KG1 (cell line): ENCODE results near the gene TMEM163.
"Not testable (repeated sequence)": the region's sequence is repeated elsewhere in the genome, so short reads cannot be mapped to it uniquely, and the experiment has no call there.

Source experiments
- DNase-seq: peaks from one replicate; lab custom pipeline; 2025; lab: John Stamatoyannopoulos, UW

The TMEM163 gene

DNA sequence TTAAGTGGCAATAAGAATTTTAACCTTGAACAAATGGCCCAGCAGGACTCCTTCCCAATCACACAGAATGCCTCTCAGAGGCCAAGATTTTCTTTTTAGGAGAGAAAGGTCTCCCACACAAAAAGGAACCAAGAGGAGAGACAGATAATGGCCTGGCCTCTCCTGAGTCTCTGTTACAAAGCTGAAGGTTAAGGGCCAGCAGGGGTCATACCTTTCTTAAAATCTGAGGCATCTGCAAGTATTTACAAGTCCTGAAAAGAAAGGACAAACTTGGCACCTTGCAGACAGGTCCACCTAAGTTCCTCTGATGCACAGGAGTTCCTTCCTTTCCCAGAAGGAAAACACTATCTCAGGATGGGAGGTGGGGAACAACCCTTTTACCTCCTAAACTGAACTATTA is 142.3 kb downstream of the TMEM163 start:
- no peak for DNase-seq

GRCh38 chr2:134575888-134576287 is 142.9 kb downstream of the TMEM163 start:
- no peak for DNase-seq

DNA sequence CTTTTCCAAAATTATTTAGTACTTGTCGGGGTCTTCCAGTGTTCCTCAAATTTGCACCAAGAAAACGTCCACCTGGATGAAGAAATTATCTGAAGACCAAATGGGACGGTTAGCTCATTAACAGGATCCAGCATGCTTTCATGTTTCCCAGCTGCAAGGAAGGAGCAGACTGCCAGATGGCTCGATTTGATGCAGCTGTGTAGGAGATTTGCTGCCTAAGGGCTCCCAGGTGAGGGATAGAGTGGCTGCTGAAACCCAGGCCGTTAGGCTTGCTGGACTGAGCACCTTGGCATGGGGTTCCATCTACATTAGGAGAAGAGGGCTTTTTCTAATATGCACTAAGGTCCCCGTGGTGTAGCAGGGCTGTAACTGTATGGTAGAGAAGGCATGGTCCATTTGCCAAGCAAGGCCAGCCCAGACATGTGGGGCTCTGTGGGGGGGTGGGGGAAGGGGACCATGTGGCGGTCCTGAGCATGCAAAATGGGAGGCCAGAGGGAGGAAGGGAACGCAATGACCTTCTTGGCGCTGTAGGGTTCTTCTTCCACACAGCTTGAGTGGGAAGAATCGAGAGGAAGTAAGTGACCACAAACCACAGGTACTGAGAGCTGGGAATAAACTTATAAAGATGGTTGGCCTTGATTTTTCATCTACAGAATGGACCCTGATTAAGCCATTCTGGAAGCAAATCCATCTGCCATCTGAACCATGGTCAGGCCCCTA is 144.0 kb downstream of the TMEM163 start:
- no peak for DNase-seq

GRCh38 chr2:134573724-134574123 is 145.1 kb downstream of the TMEM163 start:
- DNase-seq, result no peak

DNA sequence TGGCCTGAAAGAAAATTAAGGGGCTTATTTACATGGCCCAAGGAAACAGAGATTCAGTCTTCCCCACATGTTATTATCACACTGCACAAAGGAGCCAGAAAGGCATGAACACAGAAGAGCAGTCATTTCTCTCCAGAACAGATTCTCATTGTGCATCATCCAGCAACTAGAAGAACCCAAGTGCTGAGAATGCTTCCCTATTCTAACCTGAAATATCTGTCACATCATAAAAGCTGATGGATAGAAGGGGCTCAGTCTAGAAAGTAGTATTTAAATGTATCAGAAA is 145.8 kb downstream of the TMEM163 start:
- DNase-seq, result no peak

DNA sequence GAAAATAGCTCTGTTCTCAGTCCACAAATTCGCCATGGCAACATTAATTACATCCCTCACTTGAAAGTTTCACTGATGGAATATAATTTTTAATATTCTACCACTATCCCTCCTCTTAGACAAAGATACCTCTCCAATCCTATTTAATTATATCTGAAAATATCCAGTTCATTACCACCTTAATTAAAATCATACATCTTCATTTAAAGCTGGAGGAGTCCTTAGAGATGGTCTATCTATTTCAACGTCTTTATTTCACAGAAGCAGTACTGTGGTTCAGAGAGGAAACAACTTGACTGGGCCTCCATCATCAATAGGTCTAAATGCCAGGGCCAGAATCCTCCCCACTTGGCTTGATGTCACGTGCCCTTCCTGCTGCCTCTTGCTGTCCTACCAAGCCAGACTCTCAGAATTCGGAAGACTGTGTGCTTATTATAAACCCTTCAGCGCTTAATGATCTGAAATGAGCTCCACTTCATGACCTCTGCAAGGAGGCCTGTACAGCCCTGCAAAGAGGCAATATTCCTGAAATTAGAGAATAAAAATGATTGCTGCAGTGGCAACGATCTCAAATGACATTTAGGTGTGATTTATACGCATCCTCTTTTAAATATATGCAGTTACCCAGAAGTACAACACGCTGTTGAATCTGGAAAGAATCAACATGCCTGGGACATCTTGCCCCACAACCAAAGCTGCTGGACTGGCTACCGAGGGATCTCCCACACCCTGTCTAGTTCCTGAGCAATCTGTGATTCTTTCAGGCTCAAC is 146.3 kb downstream of the TMEM163 start:
- no peak for DNase-seq

- DNase-seq, result no peak
Measured at GRCh38 chr2:134570676-134571075, 148.1 kb downstream of the TMEM163 start.

DNA sequence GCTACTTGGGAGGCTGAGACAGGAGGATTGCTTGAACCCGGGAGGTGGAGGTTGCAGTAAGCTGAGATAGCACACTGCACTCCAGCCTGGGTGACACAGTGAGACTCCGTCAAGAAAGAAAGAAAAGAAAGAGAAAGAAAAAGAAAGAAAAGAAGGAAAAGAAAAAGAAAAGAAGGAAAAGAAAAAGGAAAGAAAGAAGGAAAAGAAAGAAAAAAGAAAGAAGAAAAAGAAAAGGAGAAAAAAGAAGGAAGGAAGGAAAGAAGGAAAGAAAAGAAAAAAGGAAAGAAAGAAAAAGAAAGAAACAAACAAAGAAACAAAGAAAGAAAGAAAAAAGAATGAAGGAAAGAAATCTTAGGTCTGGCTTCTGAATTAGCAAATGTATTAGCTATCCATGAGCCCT is 150.4 kb downstream of the TMEM163 start:
- no peak for DNase-seq

- DNase-seq, result no peak
Measured at GRCh38 chr2:134567666-134568065, 151.1 kb downstream of the TMEM163 start.

DNA sequence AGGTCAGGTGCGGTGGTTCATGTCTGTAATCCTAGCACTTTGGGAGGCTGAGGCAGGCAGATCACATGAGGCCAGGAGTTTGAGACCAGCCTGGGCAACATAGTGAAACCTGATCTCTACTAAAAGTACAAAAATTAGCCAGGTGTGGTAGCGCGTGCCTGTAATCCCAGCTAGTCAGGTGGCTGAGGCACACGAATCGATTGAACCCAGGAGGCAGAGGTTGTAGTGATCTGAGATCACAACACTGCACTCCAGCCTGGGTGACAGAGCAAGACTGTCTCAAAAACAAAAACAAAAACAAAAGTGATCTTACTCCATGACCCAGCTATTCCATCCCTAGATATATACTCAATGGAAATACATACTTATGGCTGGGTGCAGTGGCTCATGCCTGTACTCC is 153.8 kb downstream of the TMEM163 start:
- not testable (repeated sequence) for DNase-seq

GRCh38 chr2:134564549-134564948 is 154.3 kb downstream of the TMEM163 start:
- no peak for DNase-seq

DNA sequence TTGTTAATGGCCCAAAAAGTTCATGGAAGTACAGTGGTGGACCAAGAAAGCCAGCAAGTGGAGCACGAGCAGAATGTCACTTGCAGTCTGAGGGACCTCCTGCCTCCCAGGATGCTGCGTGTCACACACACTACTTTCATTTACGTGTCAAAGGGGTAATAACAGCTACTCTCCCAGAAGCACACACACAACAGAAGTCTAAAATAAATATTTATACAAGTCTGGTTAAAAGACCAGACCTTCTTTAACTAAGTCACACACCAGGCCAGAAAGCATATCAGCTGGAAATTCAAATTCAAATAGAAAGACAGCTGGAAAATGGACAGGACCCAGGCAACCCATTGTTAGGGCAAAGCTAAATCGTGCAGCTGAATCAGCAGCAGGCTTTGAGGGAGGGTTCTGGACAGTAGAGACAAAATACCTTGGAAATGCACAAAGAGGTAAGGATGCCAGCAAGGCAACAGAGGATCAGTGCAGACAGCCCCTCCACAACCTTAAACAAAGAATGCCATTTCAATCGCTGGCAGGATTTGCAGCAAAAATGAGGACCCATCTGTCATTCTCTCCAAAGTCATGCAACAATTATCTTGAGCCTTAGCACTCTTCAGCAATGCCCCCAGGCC is 160.5 kb downstream of the TMEM163 start:
- DNase-seq, result no peak

- DNase-seq, result no peak
Measured at GRCh38 chr2:134555411-134555810, 163.4 kb downstream of the TMEM163 start.

DNA sequence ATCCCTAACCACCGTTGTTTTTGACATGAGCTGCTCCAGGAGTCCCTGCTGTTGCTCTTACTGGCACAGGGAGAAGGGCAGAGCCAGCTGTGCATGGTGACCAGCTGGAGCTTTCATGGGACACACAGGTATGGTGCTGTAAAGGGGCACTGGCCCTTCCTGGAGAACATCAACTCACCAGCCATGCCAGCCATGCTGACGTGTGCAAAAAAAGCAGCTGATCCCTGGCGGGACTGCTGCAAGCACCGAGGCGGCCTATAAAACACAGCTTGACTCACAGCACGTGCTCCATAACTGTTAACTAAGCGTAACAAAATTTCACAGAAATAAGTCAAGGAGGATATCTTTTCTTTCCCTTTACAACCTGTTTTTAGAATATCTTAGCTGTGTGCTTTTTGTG is 165.1 kb downstream of the TMEM163 start:
- no peak for DNase-seq

DNA sequence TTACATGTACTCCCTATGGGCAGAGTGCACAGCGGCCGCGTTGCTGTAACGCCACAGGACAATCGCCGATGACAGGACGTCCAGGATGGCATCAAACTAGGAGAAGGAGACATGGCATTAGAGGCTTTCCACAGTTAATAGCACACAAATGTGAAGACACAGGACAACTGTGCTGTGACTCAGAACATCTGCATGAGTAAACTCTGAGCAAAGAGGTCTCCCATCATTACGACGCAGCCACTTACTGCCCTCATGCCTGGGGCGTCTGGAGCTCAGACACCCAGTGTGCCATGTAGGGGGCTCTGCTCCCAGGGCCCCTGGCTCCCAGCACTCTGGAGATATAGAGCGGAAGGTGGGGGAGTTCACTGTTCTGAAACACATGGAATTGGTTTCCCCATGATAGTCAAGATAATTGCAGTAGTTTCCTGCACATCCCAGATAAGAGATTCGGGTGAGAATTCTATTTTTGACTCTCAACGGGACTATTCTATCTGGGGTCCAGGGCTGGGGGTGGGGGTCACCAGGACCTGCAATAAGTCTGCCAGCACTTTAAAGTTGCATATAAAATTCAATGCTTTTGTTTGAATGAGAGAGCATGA is 168.1 kb downstream of the TMEM163 start:
- no peak for DNase-seq

- DNase-seq, result no peak
Measured at GRCh38 chr2:134549104-134549503, 169.7 kb downstream of the TMEM163 start.

DNA sequence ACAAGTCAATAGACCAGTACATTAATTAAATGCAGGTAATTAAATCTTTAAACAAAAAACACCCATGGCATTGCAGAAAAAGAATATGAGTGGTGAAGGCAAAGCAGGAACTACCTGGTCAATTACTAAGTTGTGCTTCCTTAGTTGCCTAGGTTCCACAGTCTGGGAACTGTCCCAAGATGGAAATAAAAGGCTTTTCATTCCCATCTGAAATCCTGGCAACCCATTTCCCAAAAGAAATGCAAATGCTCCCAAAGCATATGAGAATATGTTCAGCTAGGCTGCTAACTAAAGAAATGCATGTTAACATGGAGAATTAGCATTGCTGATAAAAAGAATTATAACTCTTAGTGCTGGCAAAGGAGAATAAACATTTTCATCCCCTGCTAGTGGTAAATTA is 177.8 kb downstream of the TMEM163 start:
- no peak for DNase-seq

GRCh38 chr2:134539981-134540380 is 178.8 kb downstream of the TMEM163 start:
- no peak for DNase-seq

DNA sequence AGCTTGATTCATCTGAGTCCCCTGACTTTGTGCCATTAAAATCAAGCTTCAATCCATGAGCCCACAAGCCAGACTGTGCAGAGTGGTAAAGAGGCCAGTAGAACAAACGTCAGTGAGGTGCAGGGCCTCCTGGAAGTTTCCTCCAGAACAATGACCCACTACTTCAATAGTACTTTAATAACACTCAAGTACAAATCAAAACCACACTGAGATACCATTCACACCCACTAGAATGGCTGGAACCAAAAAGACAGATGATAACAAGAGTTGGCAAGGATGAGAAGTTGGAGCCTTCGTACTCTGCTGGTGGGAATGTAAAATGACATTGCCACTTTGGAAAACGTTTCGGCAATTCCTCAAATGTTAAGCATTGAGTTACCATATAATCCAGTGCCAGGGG is 181.1 kb downstream of the TMEM163 start:
- no peak for DNase-seq

DNA sequence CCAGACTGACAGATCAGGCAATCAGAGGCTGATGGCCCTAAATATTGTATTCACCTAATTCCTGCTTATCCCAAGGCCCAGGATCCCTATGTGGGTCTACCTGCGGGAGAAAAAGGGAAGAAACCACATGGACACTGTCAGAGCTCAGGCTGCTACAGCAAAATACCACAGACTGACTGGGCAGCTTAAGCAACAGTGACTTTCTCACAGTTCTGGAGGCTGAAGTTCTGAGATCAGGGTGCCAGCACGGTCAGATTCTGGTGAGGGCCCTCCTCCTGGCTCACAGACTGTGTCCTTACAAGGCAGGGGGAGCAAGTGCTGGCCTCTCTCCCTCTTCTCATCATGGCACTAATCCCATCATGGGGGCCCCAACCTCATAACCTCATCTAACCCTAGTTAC is 181.7 kb downstream of the TMEM163 start:
- DNase-seq, result no peak

- DNase-seq, result no peak
Measured at GRCh38 chr2:134536296-134536695, 182.5 kb downstream of the TMEM163 start.

DNA sequence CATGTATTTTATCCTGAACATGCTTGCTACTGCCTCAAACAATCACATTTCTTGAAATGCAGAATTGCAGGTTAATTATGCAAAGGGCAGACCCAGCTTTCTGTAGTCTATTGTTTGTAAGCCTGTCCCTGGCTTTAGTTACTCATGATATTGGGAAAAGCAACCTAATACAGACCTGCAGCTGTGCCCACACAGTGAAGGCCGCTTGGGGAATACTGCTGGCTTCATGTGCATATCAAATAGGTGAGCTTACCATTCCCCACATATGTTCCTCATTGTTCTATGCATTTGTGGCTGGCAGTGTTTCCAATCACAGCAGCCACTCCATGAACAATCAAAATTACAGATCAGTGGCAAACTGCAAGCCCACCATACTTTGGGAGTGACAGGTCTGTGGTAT is 186.3 kb downstream of the TMEM163 start:
- DNase-seq, result no peak

DNA sequence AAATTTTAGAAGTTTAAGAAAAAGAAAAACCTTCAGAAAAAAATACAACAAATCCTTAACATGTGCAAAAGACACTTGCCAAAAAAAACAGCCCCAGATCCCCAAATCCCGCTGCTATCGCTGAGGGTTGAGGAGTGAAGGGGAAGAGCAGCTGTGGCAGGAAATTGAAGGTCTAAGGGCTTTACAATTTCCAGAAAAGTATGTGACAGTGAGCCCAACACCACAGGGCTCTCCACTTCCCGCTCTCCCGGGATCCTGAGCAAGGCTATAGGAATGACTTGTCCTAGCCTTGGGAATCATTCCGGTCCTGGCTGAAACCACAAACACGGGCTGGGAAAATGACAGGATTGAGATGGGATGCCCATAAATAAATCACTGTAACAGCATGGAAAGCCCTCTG is 191.4 kb downstream of the TMEM163 start:
- no peak for DNase-seq
